Measurements from ENCODE around the gene BTBD10. TPM values are rescaled to one million over a fixed set of nuclear protein-coding genes. Genes with fewer than 3 reads are reported as not detected.

The BTBD10 gene
- total and polyA plus RNA-seq, 2 experiments from 2014 or later: 20.2 to 30.1 TPM

DNA sequence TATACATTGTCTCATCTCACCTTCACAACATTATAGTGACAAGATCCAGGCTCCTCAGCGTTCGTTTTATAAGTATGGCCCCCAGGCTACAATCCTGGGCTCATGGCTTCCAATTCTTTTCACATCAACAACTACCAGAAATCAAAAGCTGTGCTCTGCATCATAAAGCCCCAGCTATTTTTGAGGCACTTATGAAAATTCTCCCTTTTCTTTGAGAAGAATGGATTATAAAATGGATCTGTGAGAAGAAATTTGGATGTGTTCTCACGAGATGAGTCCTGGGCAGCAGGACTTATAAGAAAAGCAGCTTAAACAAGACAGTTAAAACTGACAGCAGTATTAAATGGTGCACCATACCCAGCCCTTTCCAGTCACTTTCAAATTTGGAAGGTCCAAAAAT is 80.3 kb downstream of the BTBD10 start:
- no peaks in the 10 kb centered on the region for H3K27me3 Mint-ChIP-seq (ENCODE audit: insufficient read depth, low read depth, poor library complexity)
- no peak for DNase-seq (ENCODE audit: low spot score)
- Histone ChIP-seq H3K9me2 (ENCODE audit: insufficient read depth) (no peaks in the 10 kb centered on the region), H3K36me3 (ENCODE audit: insufficient read depth) (no peaks in the 10 kb centered on the region), H3K4me1 (ENCODE audit: insufficient read depth) (no peaks in the 10 kb centered on the region), H3K4me2 (no peak overlapping the region), H4K20me1 (replicated peaks; ENCODE audit: insufficient read depth) (no peaks in the 10 kb centered on the region), H3F3A (replicated peaks; ENCODE audit: low read depth) (no peaks in the 10 kb centered on the region), H3K27me3 (ENCODE audit: insufficient read depth) (no peaks in the 10 kb centered on the region), H3K27ac (ENCODE audit: low read depth) (no peak overlapping the region), H2AFZ (no peak overlapping the region), H3K4me3 (no peak overlapping the region), H3K79me2 (replicated peaks; ENCODE audit: insufficient read depth) (no peaks in the 10 kb centered on the region)
- H3K9me3 Mint-ChIP-seq: no peaks in the 10 kb centered on the region
- no peak overlapping the region for H3K4me3 Mint-ChIP-seq
- H3K27ac Mint-ChIP-seq: no peak overlapping the region
- H3K36me3 Mint-ChIP-seq (ENCODE audit: low read depth): no peaks in the 10 kb centered on the region
- ATAC-seq: no peak
- peaks cover 7% of the 10 kb centered on the region; the same call in 2 of the 3 replicates for H3K4me1 Mint-ChIP-seq
- TF ChIP-seq, protein P1, sequence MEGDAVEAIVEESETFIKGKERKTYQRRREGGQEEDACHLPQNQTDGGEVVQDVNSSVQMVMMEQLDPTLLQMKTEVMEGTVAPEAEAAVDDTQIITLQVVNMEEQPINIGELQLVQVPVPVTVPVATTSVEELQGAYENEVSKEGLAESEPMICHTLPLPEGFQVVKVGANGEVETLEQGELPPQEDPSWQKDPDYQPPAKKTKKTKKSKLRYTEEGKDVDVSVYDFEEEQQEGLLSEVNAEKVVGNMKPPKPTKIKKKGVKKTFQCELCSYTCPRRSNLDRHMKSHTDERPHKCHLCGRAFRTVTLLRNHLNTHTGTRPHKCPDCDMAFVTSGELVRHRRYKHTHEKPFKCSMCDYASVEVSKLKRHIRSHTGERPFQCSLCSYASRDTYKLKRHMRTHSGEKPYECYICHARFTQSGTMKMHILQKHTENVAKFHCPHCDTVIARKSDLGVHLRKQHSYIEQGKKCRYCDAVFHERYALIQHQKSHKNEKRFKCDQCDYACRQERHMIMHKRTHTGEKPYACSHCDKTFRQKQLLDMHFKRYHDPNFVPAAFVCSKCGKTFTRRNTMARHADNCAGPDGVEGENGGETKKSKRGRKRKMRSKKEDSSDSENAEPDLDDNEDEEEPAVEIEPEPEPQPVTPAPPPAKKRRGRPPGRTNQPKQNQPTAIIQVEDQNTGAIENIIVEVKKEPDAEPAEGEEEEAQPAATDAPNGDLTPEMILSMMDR (conservative IDR thresholded peaks at IDR 0.05; ENCODE audit: low read depth in 2 of 2): no peak
- TF ChIP-seq POLR2AphosphoS5 (IDR thresholded peaks at IDR 0.05; ENCODE audit: low read depth): no peak
- no peak for TF ChIP-seq JUNB (IDR thresholded peaks at IDR 0.05; ENCODE audit: unreplicated experiment)
- TF ChIP-seq, protein P2, sequence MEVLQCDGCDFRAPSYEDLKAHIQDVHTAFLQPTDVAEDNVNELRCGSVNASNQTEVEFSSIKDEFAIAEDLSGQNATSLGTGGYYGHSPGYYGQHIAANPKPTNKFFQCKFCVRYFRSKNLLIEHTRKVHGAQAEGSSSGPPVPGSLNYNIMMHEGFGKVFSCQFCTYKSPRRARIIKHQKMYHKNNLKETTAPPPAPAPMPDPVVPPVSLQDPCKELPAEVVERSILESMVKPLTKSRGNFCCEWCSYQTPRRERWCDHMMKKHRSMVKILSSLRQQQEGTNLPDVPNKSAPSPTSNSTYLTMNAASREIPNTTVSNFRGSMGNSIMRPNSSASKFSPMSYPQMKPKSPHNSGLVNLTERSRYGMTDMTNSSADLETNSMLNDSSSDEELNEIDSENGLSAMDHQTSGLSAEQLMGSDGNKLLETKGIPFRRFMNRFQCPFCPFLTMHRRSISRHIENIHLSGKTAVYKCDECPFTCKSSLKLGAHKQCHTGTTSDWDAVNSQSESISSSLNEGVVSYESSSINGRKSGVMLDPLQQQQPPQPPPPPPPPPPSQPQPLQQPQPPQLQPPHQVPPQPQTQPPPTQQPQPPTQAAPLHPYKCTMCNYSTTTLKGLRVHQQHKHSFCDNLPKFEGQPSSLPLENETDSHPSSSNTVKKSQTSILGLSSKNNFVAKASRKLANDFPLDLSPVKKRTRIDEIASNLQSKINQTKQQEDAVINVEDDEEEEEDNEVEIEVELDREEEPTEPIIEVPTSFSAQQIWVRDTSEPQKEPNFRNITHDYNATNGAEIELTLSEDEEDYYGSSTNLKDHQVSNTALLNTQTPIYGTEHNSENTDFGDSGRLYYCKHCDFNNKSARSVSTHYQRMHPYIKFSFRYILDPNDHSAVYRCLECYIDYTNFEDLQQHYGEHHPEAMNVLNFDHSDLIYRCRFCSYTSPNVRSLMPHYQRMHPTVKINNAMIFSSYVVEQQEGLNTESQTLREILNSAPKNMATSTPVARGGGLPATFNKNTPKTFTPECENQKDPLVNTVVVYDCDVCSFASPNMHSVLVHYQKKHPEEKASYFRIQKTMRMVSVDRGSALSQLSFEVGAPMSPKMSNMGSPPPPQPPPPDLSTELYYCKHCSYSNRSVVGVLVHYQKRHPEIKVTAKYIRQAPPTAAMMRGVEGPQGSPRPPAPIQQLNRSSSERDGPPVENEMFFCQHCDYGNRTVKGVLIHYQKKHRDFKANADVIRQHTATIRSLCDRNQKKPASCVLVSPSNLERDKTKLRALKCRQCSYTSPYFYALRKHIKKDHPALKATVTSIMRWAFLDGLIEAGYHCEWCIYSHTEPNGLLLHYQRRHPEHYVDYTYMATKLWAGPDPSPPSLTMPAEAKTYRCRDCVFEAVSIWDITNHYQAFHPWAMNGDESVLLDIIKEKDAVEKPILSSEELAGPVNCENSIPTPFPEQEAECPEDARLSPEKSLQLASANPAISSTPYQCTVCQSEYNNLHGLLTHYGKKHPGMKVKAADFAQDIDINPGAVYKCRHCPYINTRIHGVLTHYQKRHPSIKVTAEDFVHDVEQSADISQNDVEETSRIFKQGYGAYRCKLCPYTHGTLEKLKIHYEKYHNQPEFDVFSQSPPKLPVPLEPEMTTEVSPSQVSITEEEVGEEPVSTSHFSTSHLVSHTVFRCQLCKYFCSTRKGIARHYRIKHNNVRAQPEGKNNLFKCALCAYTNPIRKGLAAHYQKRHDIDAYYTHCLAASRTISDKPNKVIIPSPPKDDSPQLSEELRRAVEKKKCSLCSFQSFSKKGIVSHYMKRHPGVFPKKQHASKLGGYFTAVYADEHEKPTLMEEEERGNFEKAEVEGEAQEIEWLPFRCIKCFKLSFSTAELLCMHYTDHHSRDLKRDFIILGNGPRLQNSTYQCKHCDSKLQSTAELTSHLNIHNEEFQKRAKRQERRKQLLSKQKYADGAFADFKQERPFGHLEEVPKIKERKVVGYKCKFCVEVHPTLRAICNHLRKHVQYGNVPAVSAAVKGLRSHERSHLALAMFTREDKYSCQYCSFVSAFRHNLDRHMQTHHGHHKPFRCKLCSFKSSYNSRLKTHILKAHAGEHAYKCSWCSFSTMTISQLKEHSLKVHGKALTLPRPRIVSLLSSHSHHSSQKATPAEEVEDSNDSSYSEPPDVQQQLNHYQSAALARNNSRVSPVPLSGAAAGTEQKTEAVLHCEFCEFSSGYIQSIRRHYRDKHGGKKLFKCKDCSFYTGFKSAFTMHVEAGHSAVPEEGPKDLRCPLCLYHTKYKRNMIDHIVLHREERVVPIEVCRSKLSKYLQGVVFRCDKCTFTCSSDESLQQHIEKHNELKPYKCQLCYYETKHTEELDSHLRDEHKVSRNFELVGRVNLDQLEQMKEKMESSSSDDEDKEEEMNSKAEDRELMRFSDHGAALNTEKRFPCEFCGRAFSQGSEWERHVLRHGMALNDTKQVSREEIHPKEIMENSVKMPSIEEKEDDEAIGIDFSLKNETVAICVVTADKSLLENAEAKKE (CRISPR knock-in tag; IDR thresholded peaks at IDR 0.05): no peak
- TF ChIP-seq EZH2 (IDR thresholded peaks at IDR 0.05; ENCODE audit: low read depth, unreplicated experiment): no peak
- no peak for TF ChIP-seq ZNF114 (CRISPR knock-in tag; IDR thresholded peaks at IDR 0.05)
- no peak for TF ChIP-seq NANOG (IDR thresholded peaks at IDR 0.05; ENCODE audit: borderline replicate concordance)
